Measurements from ENCODE around the gene TMEM243. TPM values are rescaled to one million over a fixed set of nuclear protein-coding genes. Genes with fewer than 3 reads are reported as not detected.

Gene TMEM243
- total RNA-seq, 2 experiments from 2014 or later: 42.1 to 42.5 TPM

- POLR2A ChIA-PET: interaction anchor here (0.6 to 14.2 kb wide), 28 partner anchors 9 to 1067 kb away, joined by 3 to 337 read pairs (median 4); partner anchors contain the start of genes ABCB1, CROT, ELAPOR2 and SRI
- Mint-ChIP-seq H3K4me3 (peak overlapping the region; percentile 94), H3K27me3 (no peaks in the 10 kb centered on the region), H3K9me3 (no peaks in the 10 kb centered on the region), H3K36me3 (ENCODE audit: low read depth) (peaks cover 33% of the 10 kb centered on the region), H3K4me1 (peaks cover 48% of the 10 kb centered on the region), H3K27ac (peak overlapping the region; percentile 93)
- DNase-seq: peak; percentile 53
- CTCF ChIA-PET: interaction anchor here (0.6 to 3.3 kb wide), 14 partner anchors 9 to 328 kb away, joined by 3 to 23 read pairs (median 4); partner anchors contain the start of genes ELAPOR2 and TMEM243
These were observed 66.5 kb downstream of the TMEM243 start for GRCh38 chr7:87152897-87153641.

- Mint-ChIP-seq H3K4me1 (peaks cover 43% of the 10 kb centered on the region), H3K27me3 (no peaks in the 10 kb centered on the region), H3K9me3 (no peaks in the 10 kb centered on the region), H3K4me3 (peak within 1 kb of the TSS; percentile 94), H3K27ac (peak within 1 kb of the TSS; percentile 93), H3K36me3 (ENCODE audit: low read depth) (peaks cover 33% of the 10 kb centered on the region)
- ChIA-PET CTCF (interaction anchor here (0.6 to 3.3 kb wide), 11 partner anchors 8 to 327 kb away, joined by 3 to 23 read pairs (median 3); partner anchors contain the start of genes ELAPOR2 and TMEM243), POLR2A (interaction anchor here (0.6 to 14.2 kb wide), 28 partner anchors 9 to 1068 kb away, joined by 3 to 337 read pairs (median 4); partner anchors contain the start of genes ABCB1, CROT, ELAPOR2 and SRI)
- DNase-seq: peak; percentile 88
These were observed 67.2 kb downstream of the TMEM243 start, which contains the start of gene DMTF1 for GRCh38 chr7:87152112-87152896. Gene DMTF1, plus strand, starts transcription at chr7:87152453. Its CDS starts 12,489 bp downstream, at chr7:87164942.

GRCh38 chr7:87151729-87152111, 67.8 kb downstream of the TMEM243 start:
- Mint-ChIP-seq H3K4me1 (peaks cover 37% of the 10 kb centered on the region), H3K27me3 (no peaks in the 10 kb centered on the region), H3K27ac (peak overlapping the region; percentile 93), H3K4me3 (peak overlapping the region; percentile 94), H3K9me3 (no peaks in the 10 kb centered on the region), H3K36me3 (ENCODE audit: low read depth) (peaks cover 27% of the 10 kb centered on the region)
- POLR2A ChIA-PET: interaction anchor here (0.7 to 14.2 kb wide), 22 partner anchors 9 to 1069 kb away, joined by 3 to 337 read pairs (median 5); partner anchors contain the start of genes CROT, ELAPOR2, SRI and TMEM243
- DNase-seq: no peak
- CTCF ChIA-PET: interaction anchor here (0.9 to 3.3 kb wide), 8 partner anchors 8 to 224 kb away, joined by 3 to 23 read pairs (median 4); partner anchors contain the start of genes ELAPOR2 and TMEM243

- Mint-ChIP-seq H3K27me3 (no peaks in the 10 kb centered on the region), H3K4me1 (peaks cover 32% of the 10 kb centered on the region), H3K4me3 (peak overlapping the region; percentile 94), H3K36me3 (ENCODE audit: low read depth) (peaks cover 21% of the 10 kb centered on the region), H3K27ac (no peak overlapping the region), H3K9me3 (no peaks in the 10 kb centered on the region)
- ChIA-PET CTCF (interaction anchor here (0.9 to 4.2 kb wide), 6 partner anchors 9 to 226 kb away, joined by 3 to 63 read pairs (median 3); partner anchors contain the start of gene ELAPOR2), POLR2A (interaction anchor here (1.2 to 14.2 kb wide), 7 partner anchors 8 to 198 kb away, joined by 3 to 337 read pairs (median 16); partner anchors contain the start of genes CROT, ELAPOR2 and TMEM243)
- no peak for DNase-seq
These were observed 68.4 kb downstream of the TMEM243 start for GRCh38 chr7:87151002-87151728.

DNA sequence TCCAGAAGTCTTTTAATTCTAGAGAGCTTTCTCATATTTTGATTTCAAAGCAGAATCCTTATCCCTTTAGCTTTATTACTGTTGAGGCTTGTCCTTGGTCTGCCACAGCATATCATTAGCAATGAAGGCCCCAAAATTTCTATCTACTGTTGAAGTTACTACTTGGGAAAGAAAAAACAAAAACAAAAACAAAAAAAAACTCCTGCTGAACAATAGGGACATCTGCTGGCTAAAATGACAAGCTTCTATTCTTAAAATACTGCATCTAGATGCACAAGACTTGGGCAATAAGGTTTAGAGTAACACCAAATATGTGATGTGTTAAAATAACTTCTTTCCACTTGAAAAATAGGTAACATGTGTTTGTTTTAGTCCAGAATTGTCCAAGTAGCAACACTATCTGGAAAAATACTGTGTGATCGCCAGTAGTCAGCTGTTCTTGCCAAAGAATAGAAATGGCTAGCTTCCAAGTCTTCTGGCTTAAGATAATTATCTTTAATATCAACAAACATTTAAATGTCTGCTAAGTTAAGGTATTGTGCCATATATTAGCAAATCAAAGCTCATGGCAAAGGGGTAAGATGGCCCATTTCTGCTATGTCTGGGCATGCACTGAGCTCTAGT, 71.1 kb downstream of the TMEM243 start:
- Mint-ChIP-seq H3K4me3 (no peak overlapping the region), H3K4me1 (peaks cover 22% of the 10 kb centered on the region), H3K27ac (no peak overlapping the region), H3K36me3 (ENCODE audit: low read depth) (peaks cover 6% of the 10 kb centered on the region), H3K9me3 (no peaks in the 10 kb centered on the region), H3K27me3 (no peaks in the 10 kb centered on the region)
- DNase-seq: no peak
- ChIA-PET CTCF (interaction anchor here (0.6 to 4.2 kb wide), 16 partner anchors 9 to 316 kb away, joined by 3 to 63 read pairs (median 6); partner anchors contain the start of gene ELAPOR2), POLR2A (interaction anchor here (1.0 to 14.2 kb wide), 3 partner anchors 68 to 204 kb away, joined by 3 to 337 read pairs (median 4); partner anchors contain the start of gene TMEM243)

DNA sequence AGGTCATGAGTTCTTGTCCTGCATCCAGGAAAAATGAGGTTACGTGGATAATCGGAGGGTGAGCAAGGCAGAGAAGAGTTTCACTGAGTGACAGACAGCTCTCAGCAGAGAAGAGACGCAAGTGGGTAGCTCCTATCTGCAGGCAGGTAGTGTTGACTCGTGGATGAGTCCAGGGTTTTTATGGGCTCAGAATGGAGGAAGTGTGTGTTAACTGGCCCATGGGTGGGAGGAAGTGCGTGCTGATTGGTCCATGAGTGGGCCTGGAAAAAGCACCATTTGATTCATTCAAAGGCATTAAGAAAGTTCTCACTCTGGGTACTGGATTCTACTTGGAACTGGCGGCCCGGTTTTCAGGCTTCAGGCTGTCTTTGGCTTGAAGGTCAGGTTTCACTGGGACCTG, 72.0 kb downstream of the TMEM243 start:
- Mint-ChIP-seq H3K4me1 (peaks cover 22% of the 10 kb centered on the region), H3K4me3 (no peak overlapping the region), H3K9me3 (no peaks in the 10 kb centered on the region), H3K27me3 (no peaks in the 10 kb centered on the region), H3K36me3 (ENCODE audit: low read depth) (no peaks in the 10 kb centered on the region), H3K27ac (no peak overlapping the region)
- no peak for DNase-seq
- ChIA-PET CTCF (interaction anchor here (1.0 to 4.2 kb wide), 12 partner anchors 8 to 237 kb away, joined by 3 to 63 read pairs (median 6); partner anchors contain the start of gene ELAPOR2), POLR2A (no interaction called here)

DNA sequence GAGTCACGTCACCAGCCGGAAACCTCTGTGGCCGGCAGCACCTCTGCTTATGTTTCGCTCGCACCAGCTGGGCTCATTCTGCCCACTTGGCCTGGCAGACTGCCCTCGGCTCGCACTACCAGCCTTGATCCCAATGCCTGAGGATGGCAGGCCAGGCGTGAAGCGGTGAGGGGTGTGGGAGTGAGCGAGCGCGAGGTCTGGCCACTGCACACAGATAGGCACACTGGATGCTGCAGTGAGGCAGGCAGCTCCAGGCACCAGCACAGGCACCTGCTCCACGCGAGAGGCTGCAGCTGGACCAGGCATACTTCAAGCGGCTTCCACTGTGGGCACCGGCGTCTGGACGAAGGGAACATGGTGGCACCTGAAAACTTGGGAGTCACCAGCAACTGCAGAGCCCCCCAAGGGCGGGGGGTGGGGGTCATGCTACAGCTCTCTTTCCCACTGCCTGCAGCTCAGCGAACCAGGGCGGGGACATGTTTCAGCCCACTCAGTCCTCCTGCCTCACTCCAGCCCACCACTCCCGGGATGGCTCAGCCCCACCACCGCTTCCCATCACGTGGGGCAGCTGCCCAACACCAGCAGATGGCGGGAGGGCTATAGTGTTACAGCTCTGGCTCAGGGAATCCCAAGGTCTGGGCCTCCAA, 72.7 kb downstream of the TMEM243 start:
- CTCF ChIA-PET: interaction anchor here (1.0 to 4.2 kb wide), 4 partner anchors 17 to 236 kb away, joined by 3 to 63 read pairs (median 14); no protein-coding TSS in a partner anchor
- Mint-ChIP-seq H3K9me3 (no peaks in the 10 kb centered on the region), H3K4me1 (peaks cover 20% of the 10 kb centered on the region), H3K36me3 (ENCODE audit: low read depth) (no peaks in the 10 kb centered on the region), H3K27ac (no peak overlapping the region), H3K4me3 (no peak overlapping the region), H3K27me3 (no peaks in the 10 kb centered on the region)
- POLR2A ChIA-PET: no interaction called here
- DNase-seq: no peak

Other genes starting within 250 kb of the TMEM243 start
- 1 to 10 TPM; 2.5 to 3.9 TPM for gene ELAPOR2, start 160.1 kb downstream of the TMEM243 start, total RNA-seq
- gene DMTF1, start 67.3 kb downstream of the TMEM243 start, total RNA-seq: 10 to 100 TPM; 95.3 to 97.8 TPM
- gene CROT, start 125.9 kb upstream of the TMEM243 start, total RNA-seq: 10 to 100 TPM in 1 of 2 experiments, 1 to 10 TPM in 1; 9.5 to 12.6 TPM